Activated CD4-positive, alpha-beta memory T cell treated with anti-CD3 and anti-CD28 coated beads, Interleukin-2, amount 10 ng/mL, durations not matched to agents 7 days and 5 days (primary cell): Measurements from ENCODE around the gene ANTXR2. TPM values are rescaled to one million over a fixed set of nuclear protein-coding genes. Genes with fewer than 3 reads are reported as not detected.
A peak's percentile ranks its signal among the peaks of the same experiment; 100 is the strongest.

Source experiments
- CTCF ChIA-PET: fragments of 350-600 bp; sonication (Branson Sonifier 250); formaldehyde crosslinking; loops from one replicate; lab custom pipeline; 2021; ENCODE audit warnings: antibody characterized with exemption, inconsistent platforms; lab: Charles Lee
- POLR2A ChIA-PET: fragments of 350-600 bp; sonication (Branson Sonifier 250); formaldehyde crosslinking; loops from one replicate; lab custom pipeline; 2021; ENCODE audit warnings: antibody characterized with exemption; lab: Charles Lee
- DNase-seq: peaks from one replicate; pipeline ENCODE4 v3.0.0-alpha.2; 2020
- H3K27ac Mint-ChIP-seq: one replicate; pipeline ENCODE4 v1.8.0; 2021; ENCODE audit warnings: mild to moderate bottlenecking, mixed read lengths
- H3K27me3 Mint-ChIP-seq: one replicate; pipeline ENCODE4 v1.8.0; 2021; ENCODE audit warnings: mixed read lengths
- H3K36me3 Mint-ChIP-seq: one replicate; pipeline ENCODE4 v1.8.0; 2021; ENCODE audit warnings: low read depth, mixed read lengths
- H3K4me1 Mint-ChIP-seq: one replicate; pipeline ENCODE4 v1.8.0; 2021; ENCODE audit warnings: mixed read lengths
- H3K4me3 Mint-ChIP-seq: one replicate; pipeline ENCODE4 v1.8.0; 2021; ENCODE audit warnings: mild to moderate bottlenecking, mixed read lengths
- H3K9me3 Mint-ChIP-seq: one replicate; pipeline ENCODE4 v1.8.0; 2021; ENCODE audit warnings: mixed read lengths
- total RNA-seq, 2 experiments: library from RNA; stranded (reverse); gene quantifications; one replicate each; pipeline ENCODE4 v1.2.3, GENCODE V29; 2021

ANTXR2 gene
- total RNA-seq, 2 experiments from 2014 or later: 113 to 114 TPM

- DNase-seq: peak; percentile 55
- H3K27ac Mint-ChIP-seq: peak overlapping the region; percentile 92
- no peaks in the 10 kb centered on the region for H3K9me3 Mint-ChIP-seq
- ChIA-PET POLR2A (interaction anchor here (1.0 to 4.9 kb wide), 14 partner anchors 10 to 130 kb away, joined by 3 to 71 read pairs (median 12); no protein-coding TSS in a partner anchor), CTCF (interaction anchor here (0.9 to 3.6 kb wide), 11 partner anchors 10 to 158 kb away, joined by 3 to 28 read pairs (median 5); no protein-coding TSS in a partner anchor)
- peak overlapping the region; percentile 87 for H3K4me3 Mint-ChIP-seq
- H3K36me3 Mint-ChIP-seq: peaks cover 45% of the 10 kb centered on the region
- H3K4me1 Mint-ChIP-seq: peaks cover 73% of the 10 kb centered on the region
- H3K27me3 Mint-ChIP-seq: no peaks in the 10 kb centered on the region
Observed at GRCh38 chr4:80073473-80074008, 512 bp upstream of the ANTXR2 start.

- CTCF ChIA-PET: interaction anchor here (0.8 to 3.6 kb wide), 12 partner anchors 10 to 157 kb away, joined by 3 to 28 read pairs (median 5); no protein-coding TSS in a partner anchor
- no peaks in the 10 kb centered on the region for H3K27me3 Mint-ChIP-seq
- H3K4me1 Mint-ChIP-seq: peaks cover 71% of the 10 kb centered on the region
- peak overlapping the region; percentile 92 for H3K27ac Mint-ChIP-seq
- DNase-seq: peak; percentile 59
- peak overlapping the region; percentile 87 for H3K4me3 Mint-ChIP-seq
- POLR2A ChIA-PET: interaction anchor here (0.7 to 4.9 kb wide), 21 partner anchors 8 to 140 kb away, joined by 3 to 71 read pairs (median 6); no protein-coding TSS in a partner anchor
- H3K36me3 Mint-ChIP-seq: peaks cover 56% of the 10 kb centered on the region
- H3K9me3 Mint-ChIP-seq: no peaks in the 10 kb centered on the region
Observed at GRCh38 chr4:80072228-80072743, 743 bp downstream of the ANTXR2 start.

GRCh38 chr4:80071604-80072227, 1.3 kb downstream of the ANTXR2 start:
- peak overlapping the region; percentile 91 for H3K27ac Mint-ChIP-seq
- H3K4me1 Mint-ChIP-seq: peaks cover 72% of the 10 kb centered on the region
- CTCF ChIA-PET: interaction anchor here (0.7 to 3.6 kb wide), 9 partner anchors 54 to 154 kb away, joined by 3 to 28 read pairs (median 9); no protein-coding TSS in a partner anchor

GRCh38 chr4:80070880-80071603, 2.0 kb downstream of the ANTXR2 start:
- peaks cover 72% of the 10 kb centered on the region for H3K4me1 Mint-ChIP-seq
- ChIA-PET CTCF (interaction anchor here (0.7 to 3.6 kb wide), 5 partner anchors 55 to 154 kb away, joined by 3 to 28 read pairs (median 9); no protein-coding TSS in a partner anchor), POLR2A (interaction anchor here (0.6 to 4.9 kb wide), 8 partner anchors 14 to 132 kb away, joined by 3 to 71 read pairs (median 40); no protein-coding TSS in a partner anchor)
- peaks cover 68% of the 10 kb centered on the region for H3K36me3 Mint-ChIP-seq
- H3K4me3 Mint-ChIP-seq: peak overlapping the region; percentile 87
- no peak for DNase-seq
- H3K27ac Mint-ChIP-seq: peak overlapping the region; percentile 91
- no peaks in the 10 kb centered on the region for H3K9me3 Mint-ChIP-seq
- no peaks in the 10 kb centered on the region for H3K27me3 Mint-ChIP-seq

More at GRCh38 chr4:80071604-80072227, 1.3 kb downstream of the ANTXR2 start:
- peaks cover 62% of the 10 kb centered on the region for H3K36me3 Mint-ChIP-seq
- H3K9me3 Mint-ChIP-seq: no peaks in the 10 kb centered on the region
- H3K4me3 Mint-ChIP-seq: peak overlapping the region; percentile 87
- POLR2A ChIA-PET: interaction anchor here (1.3 to 4.9 kb wide), 14 partner anchors 11 to 131 kb away, joined by 3 to 71 read pairs (median 12); no protein-coding TSS in a partner anchor
- H3K27me3 Mint-ChIP-seq: no peaks in the 10 kb centered on the region
- no peak for DNase-seq

- Mint-ChIP-seq H3K27ac (peak overlapping the region; percentile 25), H3K4me3 (peak overlapping the region; percentile 87), H3K9me3 (no peaks in the 10 kb centered on the region), H3K4me1 (peaks cover 68% of the 10 kb centered on the region), H3K36me3 (peaks cover 71% of the 10 kb centered on the region), H3K27me3 (no peaks in the 10 kb centered on the region)
- no peak for DNase-seq
- POLR2A ChIA-PET: interaction anchor here (0.5 to 4.9 kb wide), 8 partner anchors 13 to 132 kb away, joined by 3 to 47 read pairs (median 4); no protein-coding TSS in a partner anchor
- CTCF ChIA-PET: interaction anchor here (1.4 to 1.9 kb wide), 2 partner anchors 115 to 133 kb away, joined by 4 to 14 read pairs; no protein-coding TSS in a partner anchor
Observed at GRCh38 chr4:80069837-80070731, 2.9 kb downstream of the ANTXR2 start.

GRCh38 chr4:80069108-80069836, 3.8 kb downstream of the ANTXR2 start:
- H3K4me3 Mint-ChIP-seq: peak overlapping the region; percentile 87
- DNase-seq: no peak
- POLR2A ChIA-PET: interaction anchor here (0.8 to 4.9 kb wide), 7 partner anchors 11 to 133 kb away, joined by 3 to 47 read pairs (median 4); no protein-coding TSS in a partner anchor
- H3K27ac Mint-ChIP-seq: no peak overlapping the region
- no peaks in the 10 kb centered on the region for H3K27me3 Mint-ChIP-seq
- CTCF ChIA-PET: interaction anchor here (1.4 to 1.9 kb wide), 2 partner anchors 115 to 133 kb away, joined by 4 to 14 read pairs; no protein-coding TSS in a partner anchor
- H3K4me1 Mint-ChIP-seq: peaks cover 66% of the 10 kb centered on the region
- H3K36me3 Mint-ChIP-seq: peaks cover 78% of the 10 kb centered on the region
- no peaks in the 10 kb centered on the region for H3K9me3 Mint-ChIP-seq

- CTCF ChIA-PET: no interaction called here
- Mint-ChIP-seq H3K27me3 (no peaks in the 10 kb centered on the region), H3K36me3 (peaks cover 82% of the 10 kb centered on the region), H3K27ac (no peak overlapping the region), H3K4me1 (peaks cover 69% of the 10 kb centered on the region), H3K9me3 (no peaks in the 10 kb centered on the region), H3K4me3 (peak overlapping the region; percentile 25)
- POLR2A ChIA-PET: no interaction called here
- no peak for DNase-seq
Observed at GRCh38 chr4:80065601-80066000, 7.4 kb downstream of the ANTXR2 start.

- POLR2A ChIA-PET: interaction anchor here (1.0 kb wide), 1 partner anchor 10 kb away, joined by 3 read pairs; the partner anchor contains the start of gene ANTXR2
- Mint-ChIP-seq H3K9me3 (no peaks in the 10 kb centered on the region), H3K27me3 (no peaks in the 10 kb centered on the region), H3K4me1 (peaks cover 67% of the 10 kb centered on the region), H3K36me3 (peaks cover 76% of the 10 kb centered on the region), H3K4me3 (no peak overlapping the region), H3K27ac (peak overlapping the region; percentile 17)
- CTCF ChIA-PET: no interaction called here
- no peak for DNase-seq
Observed at GRCh38 chr4:80062527-80062926, 10.5 kb downstream of the ANTXR2 start.

GRCh38 chr4:80060804-80061203, 12.2 kb downstream of the ANTXR2 start:
- Mint-ChIP-seq H3K36me3 (peaks cover 76% of the 10 kb centered on the region), H3K4me3 (no peak overlapping the region), H3K9me3 (no peaks in the 10 kb centered on the region), H3K27ac (no peak overlapping the region), H3K27me3 (no peaks in the 10 kb centered on the region), H3K4me1 (peaks cover 67% of the 10 kb centered on the region)
- POLR2A ChIA-PET: interaction anchor here (1.4 kb wide), 1 partner anchor 12 kb away, joined by 9 read pairs; the partner anchor contains the start of gene ANTXR2
- CTCF ChIA-PET: no interaction called here
- no peak for DNase-seq

- CTCF ChIA-PET: interaction anchor here (0.9 to 1.4 kb wide), 3 partner anchors 15 to 144 kb away, joined by 3 to 4 read pairs (median 3); no protein-coding TSS in a partner anchor
- Mint-ChIP-seq H3K27me3 (no peaks in the 10 kb centered on the region), H3K4me3 (peak overlapping the region; percentile 63), H3K9me3 (no peaks in the 10 kb centered on the region), H3K4me1 (peaks cover 70% of the 10 kb centered on the region), H3K27ac (peak overlapping the region; percentile 90), H3K36me3 (peaks cover 74% of the 10 kb centered on the region)
- POLR2A ChIA-PET: interaction anchor here (0.8 to 5.3 kb wide), 10 partner anchors 10 to 190 kb away, joined by 3 to 47 read pairs (median 4); partner anchors contain the start of genes ANTXR2 and PRDM8
- DNase-seq: peak; percentile 50
Observed at GRCh38 chr4:80058740-80059139, 14.3 kb downstream of the ANTXR2 start.

- POLR2A ChIA-PET: interaction anchor here (2.0 kb wide), 1 partner anchor 19 kb away, joined by 7 read pairs; no protein-coding TSS in a partner anchor
- H3K4me3 Mint-ChIP-seq: no peak overlapping the region
Observed at GRCh38 chr4:80054375-80054774, 18.7 kb downstream of the ANTXR2 start.

More at GRCh38 chr4:80054375-80054774, 18.7 kb downstream of the ANTXR2 start:
- no peak for DNase-seq
- H3K4me1 Mint-ChIP-seq: peaks cover 63% of the 10 kb centered on the region
- peaks cover 3% of the 10 kb centered on the region for H3K9me3 Mint-ChIP-seq
- CTCF ChIA-PET: no interaction called here
- no peaks in the 10 kb centered on the region for H3K27me3 Mint-ChIP-seq
- peaks cover 87% of the 10 kb centered on the region for H3K36me3 Mint-ChIP-seq
- H3K27ac Mint-ChIP-seq: no peak overlapping the region
